DMS153 treated with DMSO at 0.1 percent for 48 hours (cell line): ENCODE results near the gene RPS6KA3.
"Not testable (repeated sequence)": the region's sequence is repeated elsewhere in the genome, so short reads cannot be mapped to it uniquely, and the experiment has no call there.

ENCODE experiments used
- DNase-seq: peaks from one replicate; lab custom pipeline; 2025; ENCODE audit not compliant: unreplicated experiment; lab: John Stamatoyannopoulos, UW

RPS6KA3 gene

DNA sequence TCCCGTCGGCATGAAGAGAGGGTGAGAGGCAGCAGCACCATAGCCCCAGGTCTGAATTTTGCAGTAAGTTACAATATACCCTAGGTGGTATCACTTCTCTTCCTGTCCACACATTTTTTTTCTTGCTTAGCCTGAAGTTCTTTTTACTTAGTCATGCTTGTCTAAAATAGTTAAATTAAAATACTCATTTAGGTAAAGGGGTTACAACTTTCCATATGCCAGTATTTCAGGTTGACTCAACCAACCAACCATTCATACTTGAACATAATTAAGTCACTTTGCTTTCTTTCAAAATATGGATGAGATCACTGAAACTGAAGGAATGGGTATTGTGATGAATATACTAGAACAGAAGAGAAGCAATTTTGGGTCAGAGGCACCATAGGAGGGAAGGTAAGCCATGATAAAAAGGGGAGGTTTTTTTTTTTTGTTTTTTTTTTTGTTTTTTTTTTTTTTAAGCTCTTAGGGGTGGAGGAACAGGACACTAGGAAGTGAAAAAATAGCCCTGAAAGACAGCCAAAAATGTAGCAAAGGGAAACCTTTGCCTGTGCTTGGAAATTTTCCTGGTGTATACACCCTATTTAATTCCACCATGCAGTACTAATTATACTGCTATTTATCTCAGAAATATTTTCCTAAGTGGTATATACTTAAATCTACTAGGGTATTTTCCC, 41.8 kb downstream of the RPS6KA3 start:
- no peak for DNase-seq

DNA sequence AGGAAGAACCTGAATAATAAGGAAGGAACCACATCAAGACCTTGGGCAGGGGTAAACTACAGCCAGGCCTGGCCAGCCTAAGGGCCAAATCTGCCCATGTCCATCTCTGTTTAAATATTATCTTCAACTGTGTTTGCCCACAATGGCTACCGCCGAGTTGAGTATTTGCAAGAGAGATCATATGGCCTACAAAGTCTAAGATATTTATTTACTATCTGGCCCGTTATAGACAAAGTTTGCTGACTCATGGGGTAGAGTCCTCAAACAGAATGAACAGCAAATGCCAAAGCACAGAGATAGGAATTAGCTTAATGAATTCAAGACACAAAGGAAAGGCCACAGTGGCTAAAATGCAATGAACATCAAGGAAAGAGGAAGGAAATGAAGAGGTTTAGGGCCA, 44.8 kb downstream of the RPS6KA3 start:
- no peak for DNase-seq

- DNase-seq = no peak
These were observed 47.7 kb downstream of the RPS6KA3 start for GRCh38 chrX:20218836-20219505.

DNA sequence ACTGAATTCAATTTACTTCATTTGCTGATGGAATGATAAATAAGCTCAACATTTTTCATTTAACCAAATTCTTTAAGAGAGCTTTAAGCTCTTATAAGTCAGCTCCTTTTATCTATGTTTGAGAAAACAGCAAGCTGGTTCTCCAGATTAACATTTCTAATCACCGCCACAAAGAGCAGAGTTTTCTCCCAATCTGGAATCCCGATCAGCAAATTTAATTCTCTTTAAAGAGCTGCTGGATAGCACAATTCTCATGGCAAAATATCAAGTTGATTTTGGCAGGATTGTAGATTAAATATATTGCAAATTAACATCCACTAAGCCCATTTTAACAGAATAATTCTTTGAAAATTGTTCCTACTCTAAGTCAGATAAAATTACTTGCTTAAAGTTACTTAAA, 48.8 kb downstream of the RPS6KA3 start:
- no peak for DNase-seq

DNA sequence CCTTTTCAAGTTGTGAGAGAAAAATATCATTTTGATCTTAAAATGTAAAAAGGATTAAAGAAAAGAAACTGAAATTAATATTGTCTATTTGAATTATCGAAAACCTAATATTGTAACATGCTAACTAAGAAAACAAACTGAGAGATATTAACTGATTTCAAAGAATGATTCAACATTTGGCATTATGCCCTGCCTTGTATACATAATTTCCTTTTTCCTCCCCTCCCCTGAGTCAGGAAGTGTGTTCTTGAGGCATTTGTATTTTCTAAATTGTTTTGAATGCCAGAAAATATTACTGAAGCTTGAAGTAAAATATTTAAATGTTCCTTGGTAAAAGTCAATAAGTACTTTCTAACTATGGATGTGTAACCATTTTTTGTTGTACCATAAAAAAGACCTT, 49.4 kb downstream of the RPS6KA3 start:
- no peak for DNase-seq

DNA sequence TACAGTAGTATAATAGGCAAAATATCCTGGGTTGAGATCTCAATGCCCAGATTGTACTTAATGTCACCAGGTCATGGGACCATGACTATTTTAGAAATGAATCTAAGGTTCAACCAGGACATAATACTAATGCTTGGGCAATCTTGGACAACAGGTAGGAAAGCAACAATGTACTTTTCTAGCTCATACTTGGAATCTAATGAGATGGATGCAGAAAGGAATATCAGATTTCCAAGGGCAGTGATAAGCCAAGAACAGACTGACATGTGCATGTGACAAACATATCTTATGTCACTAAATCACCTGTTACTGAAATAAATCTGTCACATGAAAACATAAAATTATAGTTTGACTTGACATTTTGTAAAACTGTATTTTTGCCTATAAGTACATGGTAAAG, 51.1 kb downstream of the RPS6KA3 start:
- no peak for DNase-seq

GRCh38 chrX:20212486-20213089, 54.1 kb downstream of the RPS6KA3 start:
- no peak for DNase-seq

GRCh38 chrX:20211261-20211786, 55.4 kb downstream of the RPS6KA3 start:
- DNase-seq = no peak

GRCh38 chrX:20205927-20206708, 60.6 kb downstream of the RPS6KA3 start:
- no peak for DNase-seq

DNA sequence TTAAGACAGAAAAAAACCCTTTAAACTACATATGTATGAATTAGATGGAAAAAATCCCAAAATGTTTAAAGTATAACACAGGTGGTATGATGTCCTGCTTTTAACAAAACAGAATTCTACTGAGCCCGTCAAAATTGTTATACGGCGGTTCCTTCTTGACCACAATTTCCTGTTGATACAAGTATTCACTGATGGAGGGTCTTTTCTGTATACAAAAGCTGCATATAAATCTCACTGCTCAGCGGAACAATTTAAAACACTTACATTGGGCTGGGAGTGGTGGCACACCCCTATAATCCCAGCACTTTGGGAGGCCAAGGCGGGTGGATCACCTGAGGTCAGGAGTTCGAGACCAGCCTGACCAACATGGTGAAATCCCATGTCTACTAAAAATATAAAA, 62.4 kb downstream of the RPS6KA3 start:
- no peak for DNase-seq

DNA sequence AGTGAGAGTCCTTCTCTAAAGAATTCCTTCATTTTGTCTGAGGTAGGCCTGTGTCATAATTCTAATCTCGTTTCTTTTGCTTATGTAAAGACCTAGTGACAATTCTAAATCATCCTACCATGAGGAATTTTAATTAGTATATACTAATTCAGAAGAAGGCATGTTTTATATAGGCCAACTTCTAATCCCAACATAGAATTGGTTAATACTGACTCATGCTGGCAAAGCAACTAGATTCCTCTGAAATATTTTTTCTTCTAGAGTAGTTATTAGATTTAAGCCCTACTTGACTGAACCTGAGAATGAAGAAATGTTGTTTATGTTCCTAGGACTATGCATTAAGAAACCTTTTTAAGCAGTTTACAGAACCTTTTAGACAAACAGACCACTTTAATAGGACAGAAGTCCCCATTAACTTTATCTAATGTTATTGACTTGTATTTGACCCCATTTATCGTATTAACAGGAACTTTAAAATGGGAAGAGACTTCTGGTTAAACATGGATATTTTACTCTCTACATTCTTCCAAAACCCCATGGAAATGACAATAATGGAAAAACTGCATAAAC, 69.0 kb downstream of the RPS6KA3 start:
- DNase-seq = no peak

GRCh38 chrX:20189171-20189570, 77.5 kb downstream of the RPS6KA3 start:
- DNase-seq = no peak

- no peak for DNase-seq
These were observed 84.9 kb downstream of the RPS6KA3 start for GRCh38 chrX:20181598-20182329.

DNA sequence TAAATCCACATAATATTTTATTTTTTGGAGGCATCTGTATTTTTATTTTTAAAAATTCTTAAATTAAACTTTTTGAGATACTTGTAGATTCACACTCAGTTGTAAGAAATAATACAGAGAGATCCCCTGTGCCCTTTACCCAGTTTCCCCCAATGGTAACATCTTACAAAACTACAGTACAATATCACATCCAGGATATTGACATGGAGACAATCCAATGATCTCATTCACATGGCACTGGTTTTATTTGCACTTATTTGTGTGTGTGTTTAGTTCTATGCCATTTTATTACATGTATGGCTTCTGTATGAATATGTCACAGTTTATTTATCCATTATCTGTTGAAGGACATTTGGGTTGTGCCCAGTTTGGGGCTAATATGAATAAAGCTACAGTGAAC, 89.6 kb downstream of the RPS6KA3 start:
- DNase-seq = no peak

- no peak for DNase-seq
These were observed 92.9 kb downstream of the RPS6KA3 start for GRCh38 chrX:20173856-20174255.

GRCh38 chrX:20173313-20173712, 93.4 kb downstream of the RPS6KA3 start:
- DNase-seq = no peak

DNA sequence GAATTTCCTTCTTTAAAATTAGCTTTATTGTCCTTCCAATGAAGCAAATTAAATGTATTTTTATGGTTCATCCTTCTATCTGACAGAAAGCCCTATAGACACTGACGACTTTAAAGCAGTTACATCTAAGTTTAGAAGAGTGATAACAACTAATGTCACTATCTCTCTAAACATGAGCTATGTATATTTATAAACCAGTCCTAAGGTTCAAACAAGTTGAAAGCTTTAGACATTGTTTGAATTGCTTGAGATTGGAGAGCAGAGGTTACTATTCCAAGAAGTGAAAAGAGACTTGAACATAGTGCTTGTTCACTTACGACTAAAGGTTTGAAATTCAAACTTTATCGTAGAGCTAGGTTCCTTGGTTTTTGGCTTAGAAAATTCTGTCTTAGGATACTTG, 94.8 kb downstream of the RPS6KA3 start:
- no peak for DNase-seq

DNA sequence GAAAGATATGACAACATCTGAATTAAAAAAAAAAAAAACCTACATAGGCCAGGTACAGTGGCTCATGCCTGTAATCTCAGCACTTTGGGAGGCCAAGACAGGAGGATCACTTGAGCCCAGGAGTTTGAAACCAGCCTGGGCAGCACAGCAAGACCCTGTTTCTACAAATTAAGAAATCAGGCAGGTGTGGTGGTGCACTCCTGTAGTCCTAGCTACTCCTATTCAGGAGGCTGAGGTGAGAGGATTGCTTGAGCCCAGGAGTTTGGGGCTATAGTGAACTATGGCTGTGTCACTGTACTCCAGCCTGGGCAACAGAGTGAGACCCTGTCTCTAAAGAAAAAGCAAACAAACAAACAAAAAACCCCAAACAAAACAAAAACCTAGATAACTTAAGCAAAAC, 104.2 kb downstream of the RPS6KA3 start:
- not testable (repeated sequence) for DNase-seq

DNA sequence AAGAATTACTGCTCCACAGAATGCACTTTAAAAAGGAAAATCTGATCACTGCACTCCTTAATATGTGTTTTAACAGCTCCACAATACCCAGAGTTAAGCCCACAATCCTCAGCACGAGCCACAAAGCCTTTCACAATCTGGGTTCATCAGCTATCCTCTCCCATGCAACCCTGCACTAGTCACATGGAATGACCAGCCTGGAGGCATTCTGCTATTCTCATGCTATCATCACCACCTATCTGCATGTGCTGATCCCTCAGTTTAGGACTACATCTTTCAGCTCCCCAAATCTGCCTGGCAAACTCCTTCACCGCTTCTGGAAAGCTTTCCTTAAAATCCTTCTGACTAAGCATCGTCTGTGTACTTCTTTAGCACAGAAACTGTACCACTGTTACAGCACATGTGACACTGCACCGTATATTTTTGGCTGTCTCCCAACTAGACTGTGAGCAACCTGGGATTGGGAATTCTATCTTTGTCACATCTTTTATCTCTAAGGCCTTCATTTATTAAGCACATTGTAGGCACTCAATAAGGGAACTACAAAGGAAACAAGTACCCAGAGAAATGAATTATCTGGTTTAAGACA, 106.8 kb downstream of the RPS6KA3 start:
- DNase-seq = no peak

DNA sequence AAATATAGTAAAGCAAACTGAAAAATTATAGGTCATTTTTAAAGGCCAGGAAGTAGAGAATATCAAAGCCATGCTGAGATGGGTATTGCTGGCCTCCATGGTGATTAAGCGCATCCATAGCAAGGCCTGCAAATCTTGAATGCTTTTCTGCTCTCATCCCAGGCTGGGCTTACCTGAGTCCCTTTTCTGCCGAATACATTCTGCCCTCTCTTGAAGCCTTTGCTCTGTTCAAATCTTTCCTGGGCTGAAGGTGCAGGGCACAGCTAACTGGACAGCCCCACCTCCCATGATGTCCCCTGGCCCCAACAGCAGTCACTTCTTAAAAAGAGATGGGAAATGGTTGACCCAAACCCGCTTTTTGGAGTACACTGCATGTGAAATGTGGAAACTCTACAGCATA, 115.0 kb downstream of the RPS6KA3 start:
- DNase-seq = no peak
